Stimulated activated CD8-positive, alpha-beta memory T cell treated with anti-CD3 and anti-CD28 coated beads, Interleukin-4, amount 100 ng/mL, for 24 hours (primary cell): ENCODE data around the gene ZNF573.
A peak's percentile ranks its signal among the peaks of the same experiment; 100 is the strongest.

Experiments used
- DNase-seq: peaks from one replicate; pipeline ENCODE4 v3.0.0-alpha.2; 2020; ENCODE audit warnings: low read depth

ZNF573 gene

GRCh38 chr19:37695144-37695899, 84.1 kb downstream of the ZNF573 start:
- no peak for DNase-seq

GRCh38 chr19:37692956-37693620, 86.3 kb downstream of the ZNF573 start:
- no peak for DNase-seq

- DNase-seq: peak; percentile 68
Measured at GRCh38 chr19:37691881-37692504, 87.4 kb downstream of the ZNF573 start.
